H9 (cell line): ENCODE data around the gene SLBP. TPM values are rescaled to one million over a fixed set of nuclear protein-coding genes. Genes with fewer than 3 reads are reported as not detected.

Experiments used
- DNase-seq: peaks from one replicate; pipeline ENCODE4 v3.0.0-alpha.2; 2017
- H2AFZ ChIP-seq: one replicate; pipeline ENCODE4 v1.6.1; 2013; ENCODE audit warnings: mild to moderate bottlenecking, low read length, control low read depth, moderate library complexity
- H2AK5ac ChIP-seq: 2 replicates; pipeline ENCODE4 v1.6.1; 2013; ENCODE audit warnings: low read length, control low read depth, mixed read lengths; ENCODE audit not compliant: insufficient read length
- H2BK120ac ChIP-seq: one replicate; pipeline ENCODE4 v1.6.1; 2013; ENCODE audit warnings: low read depth, mild to moderate bottlenecking, low read length, control low read depth, inconsistent platforms; ENCODE audit not compliant: poor library complexity, severe bottlenecking
- H2BK12ac ChIP-seq: 2 replicates; pipeline ENCODE4 v1.6.1; 2013; ENCODE audit warnings: low read length, control low read depth, mixed read lengths, low read depth; ENCODE audit not compliant: insufficient read length
- H2BK15ac ChIP-seq: 2 replicates; pipeline ENCODE4 v1.6.1; 2013; ENCODE audit warnings: low read depth, low read length, control low read depth
- H2BK20ac ChIP-seq: one replicate; pipeline ENCODE4 v1.6.1; 2013; ENCODE audit warnings: low read depth, mild to moderate bottlenecking, low read length, control low read depth, inconsistent platforms; ENCODE audit not compliant: poor library complexity, severe bottlenecking
- H2BK5ac ChIP-seq: 2 replicates; pipeline ENCODE4 v1.6.1; 2013; ENCODE audit warnings: low read length, control low read depth, mixed read lengths; ENCODE audit not compliant: insufficient read length
- H3K14ac ChIP-seq: 2 replicates; pipeline ENCODE4 v1.6.1; 2013; ENCODE audit warnings: low read length, control low read depth; ENCODE audit not compliant: insufficient read depth
- H3K18ac ChIP-seq: 2 replicates; pipeline ENCODE4 v1.6.1; 2013; ENCODE audit warnings: low read depth, mild to moderate bottlenecking, mixed read lengths, low read length, control low read depth; ENCODE audit not compliant: insufficient read length
- H3K23ac ChIP-seq: 2 replicates; pipeline ENCODE4 v1.6.1; 2013; ENCODE audit warnings: low read length, control low read depth, mixed read lengths, low read depth; ENCODE audit not compliant: insufficient read length
- H3K23me2 ChIP-seq: 2 replicates; pipeline ENCODE4 v1.6.1; 2013; ENCODE audit warnings: low read depth, mild to moderate bottlenecking, mixed read lengths, low read length, control low read depth; ENCODE audit not compliant: insufficient read length, poor library complexity, severe bottlenecking
- H3K27ac ChIP-seq: 2 replicates; pipeline ENCODE4 v1.5.1; 2013; ENCODE audit warnings: low read length, control low read depth, mixed read lengths, low read depth; ENCODE audit not compliant: insufficient read length
- H3K27me3 ChIP-seq: 2 replicates; pipeline ENCODE4 v1.6.1; 2013; ENCODE audit warnings: low read length, control low read depth, inconsistent platforms; ENCODE audit not compliant: insufficient read depth
- H3K4ac ChIP-seq: 2 replicates; pipeline ENCODE4 v1.6.1; 2013; ENCODE audit warnings: low read depth, mild to moderate bottlenecking, control low read depth, inconsistent platforms, low read length, moderate library complexity
- H3K4me1 ChIP-seq: 2 replicates; pipeline ENCODE4 v1.6.1; 2013; ENCODE audit warnings: low read length, control low read depth, inconsistent platforms; ENCODE audit not compliant: insufficient read depth
- H3K4me2 ChIP-seq: 2 replicates; pipeline ENCODE4 v1.6.1; 2013; ENCODE audit warnings: low read length, control low read depth, mixed read lengths; ENCODE audit not compliant: insufficient read length, insufficient read depth
- H3K56ac ChIP-seq: 2 replicates; pipeline ENCODE4 v1.6.1; 2013; ENCODE audit warnings: low read depth, mild to moderate bottlenecking, mixed read lengths, low read length, control low read depth; ENCODE audit not compliant: insufficient read length
- H3K79me1 ChIP-seq: 2 replicates; pipeline ENCODE4 v1.6.1; 2013; ENCODE audit warnings: low read depth, mild to moderate bottlenecking, moderate library complexity, low read length, control low read depth, inconsistent platforms; ENCODE audit not compliant: insufficient read depth, poor library complexity, severe bottlenecking
- H3K79me2 ChIP-seq: 2 replicates; pipeline ENCODE4 v1.6.1; 2013; ENCODE audit warnings: low read length, control low read depth, inconsistent platforms; ENCODE audit not compliant: insufficient read depth
- H3K9ac ChIP-seq: 2 replicates; pipeline ENCODE4 v1.6.1; 2013; ENCODE audit warnings: low read length, control low read depth, mixed read lengths; ENCODE audit not compliant: insufficient read length; ENCODE audit errors: extremely low read depth
- H3K9me3 ChIP-seq: one replicate; pipeline ENCODE4 v1.6.1; 2013; ENCODE audit warnings: low read depth, low read length, inconsistent platforms; ENCODE audit not compliant: control insufficient read depth
- H3T11ph ChIP-seq: one replicate; pipeline ENCODE4 v1.6.1; 2013; ENCODE audit warnings: mild to moderate bottlenecking, low read length, control low read depth, inconsistent platforms
- H4K20me1 ChIP-seq: one replicate; pipeline ENCODE4 v1.6.1; 2013; ENCODE audit not compliant: control insufficient read depth, insufficient read length, insufficient read depth
- H4K5ac ChIP-seq: 2 replicates; pipeline ENCODE4 v1.6.1; 2013; ENCODE audit warnings: low read depth, mild to moderate bottlenecking, mixed read lengths, low read length, control low read depth; ENCODE audit not compliant: insufficient read length
- H4K8ac ChIP-seq: replicated peaks from 2 replicates; pipeline ENCODE4 v1.6.1; 2013; ENCODE audit warnings: low read length, control low read depth, mixed read lengths, low read depth; ENCODE audit not compliant: insufficient read length
- H4K91ac ChIP-seq: 2 replicates; pipeline ENCODE4 v1.6.1; 2013; ENCODE audit warnings: low read depth, mild to moderate bottlenecking, moderate library complexity, mixed read lengths, low read length, control low read depth; ENCODE audit not compliant: insufficient read length
- H3K27ac Mint-ChIP-seq, 3 experiments: 2 replicates in 2 of 3; 3 replicates in 1 of 3; pipeline ENCODE4 v1.8.0; 2020 to 2021; ENCODE audit warnings: mixed read lengths in 3 of 3, mild to moderate bottlenecking in 1 of 3, moderate library complexity in 1 of 3
- H3K27me3 Mint-ChIP-seq: 2 replicates; pipeline ENCODE4 v1.8.0; 2021; ENCODE audit warnings: low read depth, mild to moderate bottlenecking, moderate library complexity, mixed read lengths
- H3K36me3 Mint-ChIP-seq, 3 experiments: 2 replicates in 2 of 3; 3 replicates in 1 of 3; pipeline ENCODE4 v1.8.0; 2020 to 2021; ENCODE audit warnings: low read depth in 3 of 3, mixed read lengths in 3 of 3; ENCODE audit not compliant: insufficient read depth in 1 of 3
- H3K4me1 Mint-ChIP-seq, 2 experiments: 2 replicates each; pipeline ENCODE4 v1.8.0; 2020; ENCODE audit warnings: mixed read lengths in 2 of 2
- H3K4me3 Mint-ChIP-seq, 2 experiments: 2 replicates in 1 of 2; 3 replicates in 1 of 2; pipeline ENCODE4 v1.8.0; 2020 to 2021; ENCODE audit warnings: mild to moderate bottlenecking in 2 of 2, mixed read lengths in 2 of 2, moderate library complexity in 1 of 2
- H3K9me3 Mint-ChIP-seq, 2 experiments: 2 replicates in 1 of 2; 3 replicates in 1 of 2; pipeline ENCODE4 v1.8.0; 2020; ENCODE audit warnings: mild to moderate bottlenecking in 2 of 2, mixed read lengths in 2 of 2, moderate library complexity in 1 of 2
- WGBS: extraction: QIAGEN DNeasy Blood & Tissue Kit; methylation state at CpG from one replicate; pipeline ENCODE4 v1.1.7; 2013; ENCODE audit warnings: missing lambda C conversion rate, low lambda C conversion rate, mixed read lengths; ENCODE audit not compliant: insufficient read length; ENCODE audit errors: extremely low coverage; 5-methylcytosine and 5-hydroxymethylcytosine counted together
- total RNA-seq: library from RNA; stranded (reverse); gene quantifications from 2 replicates; pipeline ENCODE4 v1.2.1, GENCODE V29; 2021
- TF ChIP-seq, protein P1 (sequence below): fragments of 200-600 bp; sonication (generic); conservative IDR thresholded peaks from 3 replicates; pipeline ENCODE4 v1.8.0; 2021; ENCODE audit warnings: antibody characterized with exemption, mild to moderate bottlenecking

SLBP gene
- total RNA-seq, 1 experiment from 2014 or later = 62.7 TPM

GRCh38 chr4:1708581-1708980 is 3.5 kb downstream of the SLBP start:
- Histone ChIP-seq H3K27me3 (no peaks in the 10 kb centered on the region), H2AK5ac (no peak overlapping the region), H3K4ac (no peak overlapping the region), H4K5ac (no peak overlapping the region), H3K18ac (no peak overlapping the region), H2BK12ac (no peak overlapping the region), H3K9ac (no peak overlapping the region), H2BK20ac (no peak overlapping the region), H2AFZ (no peak overlapping the region), H3K14ac (no peak overlapping the region), H4K20me1 (peaks cover 2% of the 10 kb centered on the region), H3K79me2 (peaks cover 9% of the 10 kb centered on the region; the same call in 1 of the 2 replicates), H3K4me1 (no peaks in the 10 kb centered on the region), H3K4me2 (no peak overlapping the region), H2BK15ac (no peak overlapping the region), H4K91ac (no peak overlapping the region), H3K56ac (no peak overlapping the region), H2BK5ac (no peak overlapping the region), H3K79me1 (peaks cover 9% of the 10 kb centered on the region), H3K9me3 (no peaks in the 10 kb centered on the region), H3T11ph (no peak overlapping the region), H4K8ac (no peak overlapping the region), H2BK120ac (no peak overlapping the region), H3K27ac (no peak overlapping the region), H3K23me2 (peaks cover 11% of the 10 kb centered on the region), H3K23ac (no peak overlapping the region)
- Mint-ChIP-seq H3K4me3 (no peak overlapping the region), H3K27me3 (no peaks in the 10 kb centered on the region; the same call in 1 of the 2 replicates), H3K9me3 (peaks cover 0 to 3% of the 10 kb centered on the region in 2 experiments; a peak in 1 of 5 replicates), H3K4me1 (peaks cover 15 to 21% of the 10 kb centered on the region in 2 experiments), H3K27ac (peak overlapping the region in 1 of 3 experiments; percentile 74; a peak in 1 of 7 replicates), H3K36me3 (peaks cover 27 to 59% (median 56%) of the 10 kb centered on the region in 3 experiments)
- WGBS = no CpG with 5 or more reads among the region's 1 CpG
- no peak for DNase-seq
- TF ChIP-seq, protein P1, sequence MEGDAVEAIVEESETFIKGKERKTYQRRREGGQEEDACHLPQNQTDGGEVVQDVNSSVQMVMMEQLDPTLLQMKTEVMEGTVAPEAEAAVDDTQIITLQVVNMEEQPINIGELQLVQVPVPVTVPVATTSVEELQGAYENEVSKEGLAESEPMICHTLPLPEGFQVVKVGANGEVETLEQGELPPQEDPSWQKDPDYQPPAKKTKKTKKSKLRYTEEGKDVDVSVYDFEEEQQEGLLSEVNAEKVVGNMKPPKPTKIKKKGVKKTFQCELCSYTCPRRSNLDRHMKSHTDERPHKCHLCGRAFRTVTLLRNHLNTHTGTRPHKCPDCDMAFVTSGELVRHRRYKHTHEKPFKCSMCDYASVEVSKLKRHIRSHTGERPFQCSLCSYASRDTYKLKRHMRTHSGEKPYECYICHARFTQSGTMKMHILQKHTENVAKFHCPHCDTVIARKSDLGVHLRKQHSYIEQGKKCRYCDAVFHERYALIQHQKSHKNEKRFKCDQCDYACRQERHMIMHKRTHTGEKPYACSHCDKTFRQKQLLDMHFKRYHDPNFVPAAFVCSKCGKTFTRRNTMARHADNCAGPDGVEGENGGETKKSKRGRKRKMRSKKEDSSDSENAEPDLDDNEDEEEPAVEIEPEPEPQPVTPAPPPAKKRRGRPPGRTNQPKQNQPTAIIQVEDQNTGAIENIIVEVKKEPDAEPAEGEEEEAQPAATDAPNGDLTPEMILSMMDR = no peak
